Measurements from ENCODE around the gene PPM1N. TPM values are rescaled to one million over a fixed set of nuclear protein-coding genes. Genes with fewer than 3 reads are reported as not detected.
A peak's percentile ranks its signal among the peaks of the same experiment; 100 is the strongest.

Gene PPM1N
- total and polyA plus RNA-seq, 5 experiments from 2014 or later = 7.2 to 15.6 (median 8.7) TPM

GRCh38 chr19:45528149-45528743 lies 30.0 kb downstream of the PPM1N start:
- Mint-ChIP-seq H3K36me3 (peaks cover 0 to 38% (median 2%) of the 10 kb centered on the region in 3 donors), H3K9me3 (peaks cover 0 to 5% (median 0%) of the 10 kb centered on the region in 9 donors), H3K4me1 (peaks cover 11 to 28% (median 23%) of the 10 kb centered on the region in 4 donors), H3K4me3 (peak overlapping the region in 9 of 10 donors; percentile 1 to 74 (median 58)), H3K27ac (peak overlapping the region in 7 of 10 donors; percentile 63 to 91 (median 76)), H3K27me3 (peaks cover 0 to 2% (median 0%) of the 10 kb centered on the region in 5 donors)
- no peak for DNase-seq
- ATAC-seq = no peak
- POLR2A ChIA-PET = interaction anchor here (0.5 kb wide), 1 partner anchor 24 kb away, joined by 3 read pairs; no protein-coding TSS in a partner anchor

- DNase-seq (peak in 4 of 10 donors; percentile 24 to 35 (median 32)), ATAC-seq (peak; percentile 66 to 78)
- POLR2A ChIA-PET = interaction anchor here (0.5 to 1.0 kb wide), 2 partner anchors 23 to 163 kb away, joined by 3 read pairs; partner anchors contain the start of genes QPCTL and SNRPD2
- peak overlapping the region in 3 of 10 donors; percentile 28 to 63 (median 37) for H3K27ac Mint-ChIP-seq
- peak overlapping the region; percentile 45 to 74 (median 62) for H3K4me3 Mint-ChIP-seq
- H3K9me3 Mint-ChIP-seq = peaks cover 0 to 5% (median 0%) of the 10 kb centered on the region in 9 donors
- peaks cover 8 to 22% (median 17%) of the 10 kb centered on the region in 4 donors for H3K4me1 Mint-ChIP-seq
- H3K36me3 Mint-ChIP-seq = peaks cover 0 to 32% (median under 1%) of the 10 kb centered on the region in 3 donors
- peaks cover 0 to 2% (median 0%) of the 10 kb centered on the region in 5 donors for H3K27me3 Mint-ChIP-seq
Measured at GRCh38 chr19:45528744-45529419, 30.6 kb downstream of the PPM1N start.

GRCh38 chr19:45529420-45529785 lies 31.2 kb downstream of the PPM1N start:
- peak overlapping the region in 3 of 10 donors; percentile 28 to 37 (median 33) for H3K27ac Mint-ChIP-seq
- no peak for DNase-seq
- no peak for ATAC-seq
- H3K27me3 Mint-ChIP-seq = peaks cover 0 to 2% (median 0%) of the 10 kb centered on the region in 5 donors
- peaks cover 0 to 28% (median 0%) of the 10 kb centered on the region in 3 donors for H3K36me3 Mint-ChIP-seq
- H3K4me1 Mint-ChIP-seq = peaks cover 8 to 20% (median 16%) of the 10 kb centered on the region in 4 donors
- peaks cover 0 to 5% (median 0%) of the 10 kb centered on the region in 9 donors for H3K9me3 Mint-ChIP-seq
- H3K4me3 Mint-ChIP-seq = peak overlapping the region; percentile 45 to 74 (median 62)
- POLR2A ChIA-PET = interaction anchor here (1.0 kb wide), 1 partner anchor 163 kb away, joined by 3 read pairs; the partner anchor contains the start of genes QPCTL and SNRPD2

- POLR2A ChIA-PET = no interaction called here
- DNase-seq (no peak), ATAC-seq (no peak)
- Mint-ChIP-seq H3K27ac (no peak overlapping the region), H3K27me3 (peaks cover 0 to 2% (median 0%) of the 10 kb centered on the region in 5 donors), H3K36me3 (peaks cover 0 to 12% (median 0%) of the 10 kb centered on the region in 3 donors), H3K4me3 (no peak overlapping the region), H3K4me1 (peaks cover 8 to 20% (median 16%) of the 10 kb centered on the region in 4 donors), H3K9me3 (peaks cover 0 to 5% (median 0%) of the 10 kb centered on the region in 9 donors)
Measured at GRCh38 chr19:45531349-45531748, 33.1 kb downstream of the PPM1N start.

GRCh38 chr19:45539459-45539858 lies 41.2 kb downstream of the PPM1N start:
- Mint-ChIP-seq H3K4me3 (no peak overlapping the region), H3K27me3 (no peaks in the 10 kb centered on the region), H3K36me3 (no peaks in the 10 kb centered on the region), H3K9me3 (no peaks in the 10 kb centered on the region), H3K27ac (no peak overlapping the region), H3K4me1 (peaks cover 0 to 4% (median under 1%) of the 10 kb centered on the region in 4 donors)
- POLR2A ChIA-PET = no interaction called here
- DNase-seq (no peak), ATAC-seq (no peak)

GRCh38 chr19:45542234-45542668 lies 44.0 kb downstream of the PPM1N start:
- POLR2A ChIA-PET = no interaction called here
- ATAC-seq (no peak), DNase-seq (no peak)
- Mint-ChIP-seq H3K36me3 (no peaks in the 10 kb centered on the region), H3K4me1 (peaks cover 0 to 4% (median under 1%) of the 10 kb centered on the region in 4 donors), H3K9me3 (no peaks in the 10 kb centered on the region), H3K4me3 (no peak overlapping the region), H3K27me3 (no peaks in the 10 kb centered on the region), H3K27ac (no peak overlapping the region)

GRCh38 chr19:45547211-45547770 lies 49.0 kb downstream of the PPM1N start:
- H3K4me1 Mint-ChIP-seq = peaks cover 0 to 4% (median 0%) of the 10 kb centered on the region in 4 donors
- peaks cover 0 to under 1% (median 0%) of the 10 kb centered on the region in 3 donors for H3K36me3 Mint-ChIP-seq
- DNase-seq = no peak
- H3K9me3 Mint-ChIP-seq = no peaks in the 10 kb centered on the region
- peak overlapping the region in 1 of 10 donors; percentile 74 for H3K27ac Mint-ChIP-seq
- no peaks in the 10 kb centered on the region for H3K27me3 Mint-ChIP-seq
- ATAC-seq = no peak
- POLR2A ChIA-PET = no interaction called here
- no peak overlapping the region for H3K4me3 Mint-ChIP-seq

GRCh38 chr19:45547965-45548609 lies 49.8 kb downstream of the PPM1N start:
- no peak for ATAC-seq

More at GRCh38 chr19:45547965-45548609, 49.8 kb downstream of the PPM1N start:
- Mint-ChIP-seq H3K36me3 (peaks cover 0 to 8% (median 4%) of the 10 kb centered on the region in 3 donors), H3K4me3 (no peak overlapping the region), H3K4me1 (peaks cover 0 to 4% (median 0%) of the 10 kb centered on the region in 4 donors), H3K9me3 (no peaks in the 10 kb centered on the region), H3K27me3 (no peaks in the 10 kb centered on the region), H3K27ac (no peak overlapping the region)
- POLR2A ChIA-PET = no interaction called here
- DNase-seq = no peak

Other genes starting within 250 kb of the PPM1N start
- gene MARK4, start 247.2 kb upstream of the PPM1N start, total RNA-seq = 10 to 100 TPM; 19.6 to 24.9 TPM
- gene MARK4, start 247.2 kb upstream of the PPM1N start, polyA plus RNA-seq = under 1 TPM; 0.79 to 0.95 (median 0.91) TPM
- not detected for gene CKM, start 175.6 kb upstream of the PPM1N start, total RNA-seq
- not detected for gene CKM, start 175.6 kb upstream of the PPM1N start, polyA plus RNA-seq
- gene KLC3, start 157.7 kb upstream of the PPM1N start, total RNA-seq = not detected
- not detected for gene KLC3, start 157.7 kb upstream of the PPM1N start, polyA plus RNA-seq
- gene ERCC2, start 127.9 kb upstream of the PPM1N start, total RNA-seq = 10 to 100 TPM; 21.5 to 23.7 TPM
- 1 to 10 TPM; 3.7 to 7.6 (median 7.0) TPM for gene ERCC2, start 127.9 kb upstream of the PPM1N start, polyA plus RNA-seq
- 10 to 100 TPM; 12.4 to 13.2 TPM for gene PPP1R13L, start 93.4 kb upstream of the PPM1N start, total RNA-seq
- gene PPP1R13L, start 93.4 kb upstream of the PPM1N start, polyA plus RNA-seq = 1 to 10 TPM in 2 of 3 donors, under 1 TPM in 1; 0.64 to 2.5 (median 1.2) TPM
- 1 to 10 TPM; 3.3 to 3.4 TPM for gene POLR1G, start 91.8 kb upstream of the PPM1N start, total RNA-seq
- gene POLR1G, start 91.8 kb upstream of the PPM1N start, polyA plus RNA-seq = 1 to 10 TPM; 2.4 to 7.4 (median 4.4) TPM
- 10 to 100 TPM; 59.2 to 61.0 TPM for gene ERCC1, start 74.5 kb upstream of the PPM1N start, total RNA-seq
- gene ERCC1, start 74.5 kb upstream of the PPM1N start, polyA plus RNA-seq = 10 to 100 TPM; 32.2 to 38.6 (median 33.7) TPM
- gene FOSB, start 30.4 kb upstream of the PPM1N start, total RNA-seq = 1 to 10 TPM; 3.5 TPM
- gene FOSB, start 30.4 kb upstream of the PPM1N start, polyA plus RNA-seq = 10 to 100 TPM; 10.2 to 11.4 (median 11.0) TPM
- gene RTN2, start 1.4 kb upstream of the PPM1N start, total RNA-seq = 1 to 10 TPM; 1.0 to 1.8 TPM
- gene RTN2, start 1.4 kb upstream of the PPM1N start, polyA plus RNA-seq = under 1 TPM in 2 of 3 donors, not detected in 1; 0.27 to 0.41 TPM
- 10 to 100 TPM; 72.0 to 72.1 TPM for gene VASP, start 9.0 kb downstream of the PPM1N start, total RNA-seq
- gene VASP, start 9.0 kb downstream of the PPM1N start, polyA plus RNA-seq = 10 to 100 TPM; 39.9 to 49.6 (median 49.0) TPM
- gene OPA3, start 86.4 kb downstream of the PPM1N start, total RNA-seq = 10 to 100 TPM in 1 of 2 experiments, 1 to 10 TPM in 1; 8.8 to 10.6 TPM
- gene OPA3, start 86.4 kb downstream of the PPM1N start, polyA plus RNA-seq = 10 to 100 TPM in 2 of 3 donors, 1 to 10 TPM in 1; 7.5 to 25.3 (median 13.2) TPM
- gene GPR4, start 103.8 kb downstream of the PPM1N start, total RNA-seq = not detected
- not detected for gene GPR4, start 103.8 kb downstream of the PPM1N start, polyA plus RNA-seq
- gene EML2, start 141.0 kb downstream of the PPM1N start, total RNA-seq = 10 to 100 TPM; 52.1 to 56.8 TPM
- 10 to 100 TPM in 2 of 3 donors, 1 to 10 TPM in 1; 8.8 to 17.8 (median 11.5) TPM for gene EML2, start 141.0 kb downstream of the PPM1N start, polyA plus RNA-seq
- 10 to 100 TPM in 1 of 2 experiments, 1 to 10 TPM in 1; 9.7 to 10.4 TPM for gene GIPR, start 169.8 kb downstream of the PPM1N start, total RNA-seq
- under 1 TPM in 2 of 3 donors, not detected in 1; 0.38 to 0.61 TPM for gene GIPR, start 169.8 kb downstream of the PPM1N start, polyA plus RNA-seq
- 100 to 1,000 TPM; 395 to 410 TPM for gene SNRPD2, start 193.5 kb downstream of the PPM1N start, total RNA-seq
- gene SNRPD2, start 193.5 kb downstream of the PPM1N start, polyA plus RNA-seq = 1,000 to 10,000 TPM; 1,119 to 1,289 (median 1,220) TPM
- 10 to 100 TPM in 1 of 2 experiments, 1 to 10 TPM in 1; 7.3 to 11.4 TPM for gene QPCTL, start 194.2 kb downstream of the PPM1N start, total RNA-seq
- 1 to 10 TPM in 2 of 3 donors, under 1 TPM in 1; 0.65 to 2.3 (median 1.6) TPM for gene QPCTL, start 194.2 kb downstream of the PPM1N start, polyA plus RNA-seq
- gene FBXO46, start 232.5 kb downstream of the PPM1N start, total RNA-seq = 10 to 100 TPM; 35.3 to 42.3 TPM
- gene FBXO46, start 232.5 kb downstream of the PPM1N start, polyA plus RNA-seq = 10 to 100 TPM; 12.4 to 15.2 (median 12.5) TPM
- gene MEIOSIN, start 235.0 kb downstream of the PPM1N start, total RNA-seq = not detected
- gene MEIOSIN, start 235.0 kb downstream of the PPM1N start, polyA plus RNA-seq = not detected

Data from naive thymus-derived CD8-positive, alpha-beta T cell (primary cell).